ENCODE data around the gene SNRNP35.
A peak's percentile ranks its signal among the peaks of the same experiment; 100 is the strongest.
"Not testable (repeated sequence)": the region's sequence is repeated elsewhere in the genome, so short reads cannot be mapped to it uniquely, and the experiment has no call there.

The SNRNP35 gene

GRCh38 chr12:123457980-123458779 lies at the start of gene SNRNP35:
Gene SNRNP35, plus strand, starts transcription at chr12:123458139. Its CDS starts 7,402 bp downstream, at chr12:123465541.
- peak; percentile 91 for DNase-seq (ENCODE audit: low spot score)

GRCh38 chr12:123408619-123409018 lies 49.3 kb upstream of the SNRNP35 start:
- not testable (repeated sequence) for DNase-seq (ENCODE audit: low spot score)

- not testable (repeated sequence) for DNase-seq (ENCODE audit: low spot score)
Observed at GRCh38 chr12:123409284-123410040, 48.5 kb upstream of the SNRNP35 start.

- DNase-seq (ENCODE audit: low spot score) = no peak
Observed at GRCh38 chr12:123410041-123410412, 47.9 kb upstream of the SNRNP35 start.

GRCh38 chr12:123421314-123421713 lies 36.6 kb upstream of the SNRNP35 start:
- DNase-seq (ENCODE audit: low spot score) = no peak

- no peak for DNase-seq (ENCODE audit: low spot score)
Observed at GRCh38 chr12:123427036-123427769, 30.7 kb upstream of the SNRNP35 start.

GRCh38 chr12:123428591-123428990 lies 29.3 kb upstream of the SNRNP35 start:
- no peak for DNase-seq (ENCODE audit: low spot score)

GRCh38 chr12:123429101-123429500 lies 28.8 kb upstream of the SNRNP35 start:
- DNase-seq (ENCODE audit: low spot score) = not testable (repeated sequence)

GRCh38 chr12:123431951-123432817 lies 25.8 kb upstream of the SNRNP35 start:
- not testable (repeated sequence) for DNase-seq (ENCODE audit: low spot score)

- no peak for DNase-seq (ENCODE audit: low spot score)
Observed at GRCh38 chr12:123433615-123434014, 24.3 kb upstream of the SNRNP35 start.

- DNase-seq (ENCODE audit: low spot score) = no peak
Observed at GRCh38 chr12:123435636-123436016, 22.3 kb upstream of the SNRNP35 start.

GRCh38 chr12:123436017-123436964 lies 21.6 kb upstream of the SNRNP35 start, which contains the start of gene RILPL2:
Gene RILPL2, minus strand, starts transcription at chr12:123436684. Its CDS starts 264 bp downstream, at chr12:123436420.
- DNase-seq (ENCODE audit: low spot score) = peak; percentile 91

- DNase-seq (ENCODE audit: low spot score) = no peak
Observed at GRCh38 chr12:123441523-123442164, 16.3 kb upstream of the SNRNP35 start.

GRCh38 chr12:123442774-123443173 lies 15.2 kb upstream of the SNRNP35 start:
- DNase-seq (ENCODE audit: low spot score) = no peak

GRCh38 chr12:123444092-123445026 lies 13.6 kb upstream of the SNRNP35 start:
- no peak for DNase-seq (ENCODE audit: low spot score)

- no peak for DNase-seq (ENCODE audit: low spot score)
Observed at GRCh38 chr12:123445388-123446332, 12.3 kb upstream of the SNRNP35 start.

- DNase-seq (ENCODE audit: low spot score) = no peak
Observed at GRCh38 chr12:123446333-123446713, 11.6 kb upstream of the SNRNP35 start.

All from left forelimb (tissue), 1 donor.